Peyer's patch (tissue), 4 donors: Measurements from ENCODE around the gene PYM1. TPM values are rescaled to one million over a fixed set of nuclear protein-coding genes. Genes with fewer than 3 reads are reported as not detected.

Experiments used
- DNase-seq, 3 donors: peaks; one replicate each; pipeline ENCODE4 v3.0.0-alpha.2; 2017 to 2019
- H3K27ac ChIP-seq, 4 donors: fragments of 200-600 bp; sonication (generic); one replicate each; pipeline ENCODE4 v1.5.1; 2016 to 2019
- H3K27me3 ChIP-seq, 2 donors: fragments of 200-600 bp; sonication (generic); one replicate each; pipeline ENCODE4 v1.5.1; 2019
- H3K36me3 ChIP-seq, 3 donors: fragments of 200-600 bp; sonication (generic); one replicate each; pipeline ENCODE4 v1.5.1; 2016 to 2019
- H3K4me1 ChIP-seq, 4 donors: fragments of 200-600 bp; sonication (generic); one replicate each; pipeline ENCODE4 v1.5.1; 2016 to 2019
- H3K4me3 ChIP-seq, 4 donors: fragments of 200-600 bp; sonication (generic); 1 replicate in 3 of 4; 2 replicates in 1 of 4; pipeline ENCODE4 v1.5.1; 2016 to 2019; ENCODE audit warnings: mild to moderate bottlenecking in 1 of 4
- H3K9me3 ChIP-seq, 4 donors: fragments of 200-600 bp; sonication (generic); one replicate each; pipeline ENCODE4 v1.5.1; 2016 to 2019; ENCODE audit warnings: mild to moderate bottlenecking in 1 of 4
- POLR2A ChIP-seq, 2 donors: fragments of 450-650 bp; IDR thresholded peaks; one replicate each; pipeline ENCODE4 v1.5.1; 2017; ENCODE audit warnings: antibody characterized with exemption in 2 of 2, mild to moderate bottlenecking in 2 of 2, moderate library complexity in 2 of 2
- total RNA-seq, 4 donors: library from RNA; depleted of rRNA; stranded (reverse); fragments of >200 nt; gene quantifications; one replicate each; pipeline ENCODE4 v1.1.0, GENCODE V29; 2016
- TF ChIP-seq, protein P1 (sequence below), 6 experiments: fragments of 450-650 bp in 4 of 6; fragments of 200-600 bp in 2 of 6; sonication (generic) in 1 of 6; IDR thresholded peaks; one replicate each; pipeline ENCODE4 v1.5.1; 2017 to 2019; ENCODE audit warnings: antibody characterized with exemption in 6 of 6, mild to moderate bottlenecking in 3 of 6, moderate library complexity in 1 of 6

Gene PYM1
- total RNA-seq, 4 donors from 2014 or later = 49.1 to 63.7 (median 52.4) TPM

DNA sequence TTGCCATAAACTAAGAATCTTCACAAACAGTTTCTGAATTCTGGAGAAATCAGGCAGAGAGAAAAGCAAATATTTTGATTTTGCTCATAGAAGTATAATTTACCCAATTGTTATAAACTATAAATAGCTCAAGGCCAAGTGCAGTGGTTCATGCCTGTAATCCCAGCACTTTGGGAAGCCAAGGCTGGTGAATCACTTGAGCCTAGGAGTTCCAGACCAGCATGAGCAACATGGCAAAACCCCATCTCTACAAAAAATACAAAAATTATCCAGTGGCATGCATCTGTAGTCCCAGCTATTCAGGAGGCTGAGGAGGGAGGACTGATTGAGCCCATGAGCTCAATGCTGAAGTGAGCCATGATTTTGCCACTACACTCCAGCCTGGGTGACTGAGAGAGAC is 65.4 kb downstream of the PYM1 start:
- Histone ChIP-seq H3K27ac (no peak overlapping the region), H3K27me3 (no peaks in the 10 kb centered on the region), H3K9me3 (peaks cover 0 to 5% (median 2%) of the 10 kb centered on the region in 4 donors), H3K4me1 (no peaks in the 10 kb centered on the region), H3K4me3 (no peak overlapping the region), H3K36me3 (no peaks in the 10 kb centered on the region)
- no peak for DNase-seq
- TF ChIP-seq, protein P1, sequence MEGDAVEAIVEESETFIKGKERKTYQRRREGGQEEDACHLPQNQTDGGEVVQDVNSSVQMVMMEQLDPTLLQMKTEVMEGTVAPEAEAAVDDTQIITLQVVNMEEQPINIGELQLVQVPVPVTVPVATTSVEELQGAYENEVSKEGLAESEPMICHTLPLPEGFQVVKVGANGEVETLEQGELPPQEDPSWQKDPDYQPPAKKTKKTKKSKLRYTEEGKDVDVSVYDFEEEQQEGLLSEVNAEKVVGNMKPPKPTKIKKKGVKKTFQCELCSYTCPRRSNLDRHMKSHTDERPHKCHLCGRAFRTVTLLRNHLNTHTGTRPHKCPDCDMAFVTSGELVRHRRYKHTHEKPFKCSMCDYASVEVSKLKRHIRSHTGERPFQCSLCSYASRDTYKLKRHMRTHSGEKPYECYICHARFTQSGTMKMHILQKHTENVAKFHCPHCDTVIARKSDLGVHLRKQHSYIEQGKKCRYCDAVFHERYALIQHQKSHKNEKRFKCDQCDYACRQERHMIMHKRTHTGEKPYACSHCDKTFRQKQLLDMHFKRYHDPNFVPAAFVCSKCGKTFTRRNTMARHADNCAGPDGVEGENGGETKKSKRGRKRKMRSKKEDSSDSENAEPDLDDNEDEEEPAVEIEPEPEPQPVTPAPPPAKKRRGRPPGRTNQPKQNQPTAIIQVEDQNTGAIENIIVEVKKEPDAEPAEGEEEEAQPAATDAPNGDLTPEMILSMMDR (IDR thresholded peaks at IDR 0.05) = no peak
- TF ChIP-seq POLR2A (IDR thresholded peaks at IDR 0.05) = no peak

DNA sequence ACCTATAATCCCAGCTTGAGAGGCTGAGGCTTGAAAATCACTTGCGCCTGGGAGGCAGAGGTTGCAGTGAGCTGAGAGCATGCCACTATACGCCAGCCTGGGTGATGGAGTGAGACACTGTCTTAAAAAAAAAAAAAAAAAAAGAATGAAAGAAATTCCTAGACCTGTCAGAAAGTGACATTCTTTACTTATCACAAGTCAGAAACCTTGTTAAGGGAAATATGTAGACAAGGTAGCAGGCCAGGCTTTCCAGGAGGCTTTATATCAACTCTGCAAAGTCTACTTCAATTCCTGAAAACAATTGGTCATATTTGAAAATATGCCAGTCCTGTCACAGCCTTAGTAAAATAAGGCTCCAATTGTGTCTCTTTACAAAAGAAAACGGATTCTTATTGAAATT is 65.8 kb downstream of the PYM1 start:
- no peaks in the 10 kb centered on the region for H3K36me3 ChIP-seq
- no peak overlapping the region for H3K4me3 ChIP-seq

DNA sequence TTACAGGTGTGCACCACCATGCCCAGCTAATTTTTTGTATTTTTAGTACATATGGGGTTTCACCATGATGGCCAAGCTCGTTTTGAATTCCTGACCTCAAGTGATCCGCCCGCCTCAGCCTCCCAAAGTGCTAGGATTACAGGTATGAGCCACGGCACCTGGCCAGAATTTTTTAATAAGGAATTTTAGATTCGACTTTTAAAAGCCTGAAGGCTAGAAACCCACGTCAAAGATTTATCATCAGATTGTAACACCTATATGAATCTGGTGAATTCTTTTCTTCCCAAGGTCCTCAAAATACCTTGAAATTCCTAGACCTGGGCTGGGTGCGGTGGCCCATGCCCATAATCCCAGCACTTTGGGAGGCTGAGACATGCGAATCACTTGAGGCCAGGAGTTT is 66.3 kb downstream of the PYM1 start:
- Histone ChIP-seq H3K27me3 (no peaks in the 10 kb centered on the region), H3K9me3 (peaks cover 0 to 5% (median 2%) of the 10 kb centered on the region in 4 donors), H3K27ac (no peak overlapping the region), H3K4me3 (no peak overlapping the region), H3K4me1 (no peaks in the 10 kb centered on the region), H3K36me3 (no peaks in the 10 kb centered on the region)
- TF ChIP-seq, protein P1 (IDR thresholded peaks at IDR 0.05) = no peak
- TF ChIP-seq POLR2A (IDR thresholded peaks at IDR 0.05) = no peak
- DNase-seq = no peak

More for the DNA sequence above, 65.8 kb downstream of the PYM1 start:
- H3K4me1 ChIP-seq = no peaks in the 10 kb centered on the region
- peaks cover 0 to 5% (median 2%) of the 10 kb centered on the region in 4 donors for H3K9me3 ChIP-seq
- DNase-seq = no peak
- no peaks in the 10 kb centered on the region for H3K27me3 ChIP-seq
- H3K27ac ChIP-seq = no peak overlapping the region
- no peak for TF ChIP-seq POLR2A (IDR thresholded peaks at IDR 0.05)
- TF ChIP-seq, protein P1 (IDR thresholded peaks at IDR 0.05) = no peak

DNA sequence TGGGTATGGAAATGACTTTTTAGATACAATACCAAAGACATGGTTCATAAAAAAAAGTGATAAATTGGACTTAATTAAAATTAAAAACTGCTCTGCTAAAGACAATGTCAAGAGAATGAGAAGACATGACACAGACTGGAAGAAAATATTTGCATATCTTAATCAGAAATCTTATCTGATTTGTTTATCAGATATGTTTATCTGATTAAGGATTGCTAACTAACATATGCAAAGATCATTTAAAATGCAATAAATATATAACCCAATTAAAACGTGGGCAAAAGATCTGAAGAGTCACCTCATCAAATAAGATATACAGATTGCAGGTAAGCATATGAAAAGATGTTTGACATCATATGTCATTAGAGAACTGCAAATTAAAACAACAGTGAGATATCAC is 75.0 kb downstream of the PYM1 start:
- no peak for DNase-seq
- Histone ChIP-seq H3K9me3 (no peaks in the 10 kb centered on the region), H3K4me1 (no peaks in the 10 kb centered on the region), H3K4me3 (no peak overlapping the region), H3K27ac (no peak overlapping the region), H3K27me3 (no peaks in the 10 kb centered on the region), H3K36me3 (no peaks in the 10 kb centered on the region)
- no peak for TF ChIP-seq POLR2A (IDR thresholded peaks at IDR 0.05)
- TF ChIP-seq, protein P1 (IDR thresholded peaks at IDR 0.05) = no peak

Other genes with a start within 250 kb of the PYM1 start
- 10 to 100 TPM; 13.1 to 29.0 (median 27.0) TPM for gene ITGA7, start 220.0 kb downstream of the PYM1 start, total RNA-seq
- 100 to 1,000 TPM in 3 of 4 donors, 10 to 100 TPM in 1; 72.6 to 332 (median 248) TPM for gene BLOC1S1, start 211.8 kb downstream of the PYM1 start, total RNA-seq
- 100 to 1,000 TPM in 1 of 4 donors, 10 to 100 TPM in 3; 47.0 to 113 (median 90.9) TPM for gene RDH5, start 207.5 kb downstream of the PYM1 start, total RNA-seq
- gene CD63, start 198.9 kb downstream of the PYM1 start, total RNA-seq = 100 to 1,000 TPM; 139 to 433 (median 351) TPM
- 10 to 100 TPM in 1 of 4 donors, 1 to 10 TPM in 1, under 1 TPM in 2; 0.35 to 14.9 (median 1.1) TPM for gene GDF11, start 184.8 kb downstream of the PYM1 start, total RNA-seq
- 10 to 100 TPM; 21.9 to 60.2 (median 44.9) TPM for gene SARNP, start 110.2 kb downstream of the PYM1 start, total RNA-seq
- gene ORMDL2, start 109.9 kb downstream of the PYM1 start, total RNA-seq = 10 to 100 TPM in 3 of 4 donors, 1 to 10 TPM in 1; 5.0 to 31.2 (median 24.2) TPM
- gene DNAJC14, start 98.3 kb downstream of the PYM1 start, total RNA-seq = 10 to 100 TPM; 35.4 to 43.4 (median 43.0) TPM
- 10 to 100 TPM in 1 of 4 donors, 1 to 10 TPM in 3; 3.3 to 44.6 (median 5.2) TPM for gene MMP19, start 85.0 kb downstream of the PYM1 start, total RNA-seq
- 100 to 1,000 TPM; 181 to 447 (median 331) TPM for gene DGKA, start 3.3 kb upstream of the PYM1 start, total RNA-seq
- 1 to 10 TPM; 2.5 to 10.0 (median 3.0) TPM for gene PMEL, start 38.1 kb upstream of the PYM1 start, total RNA-seq
- 10 to 100 TPM in 3 of 4 donors, 1 to 10 TPM in 1; 7.7 to 55.3 (median 13.4) TPM for gene CDK2, start 38.9 kb upstream of the PYM1 start, total RNA-seq
- gene RAB5B, start 46.2 kb upstream of the PYM1 start, total RNA-seq = 10 to 100 TPM; 70.7 to 96.6 (median 84.2) TPM
- 10 to 100 TPM; 16.5 to 38.9 (median 27.0) TPM for gene SUOX, start 69.4 kb upstream of the PYM1 start, total RNA-seq
- gene IKZF4, start 93.1 kb upstream of the PYM1 start, total RNA-seq = 1 to 10 TPM; 2.8 to 7.4 (median 3.6) TPM
- gene RPS26, start 114.0 kb upstream of the PYM1 start, total RNA-seq = 1,000 to 10,000 TPM in 1 of 4 donors, 100 to 1,000 TPM in 3; 564 to 1,937 (median 779) TPM
- gene ERBB3, start 152.3 kb upstream of the PYM1 start, total RNA-seq = 100 to 1,000 TPM in 3 of 4 donors, 10 to 100 TPM in 1; 61.9 to 532 (median 451) TPM
- gene PA2G4, start 176.7 kb upstream of the PYM1 start, total RNA-seq = 100 to 1,000 TPM in 1 of 4 donors, 10 to 100 TPM in 3; 34.3 to 221 (median 48.7) TPM
- 1,000 to 10,000 TPM; 1,852 to 2,996 (median 2,194) TPM for gene RPL41, start 188.7 kb upstream of the PYM1 start, total RNA-seq
- gene ZC3H10, start 190.4 kb upstream of the PYM1 start, total RNA-seq = 1 to 10 TPM; 2.0 to 5.5 (median 3.8) TPM
- 10 to 100 TPM; 36.3 to 62.7 (median 53.2) TPM for gene ESYT1, start 200.4 kb upstream of the PYM1 start, total RNA-seq
- gene MYL6B, start 224.7 kb upstream of the PYM1 start, total RNA-seq = 10 to 100 TPM; 16.0 to 46.2 (median 21.3) TPM
- 1,000 to 10,000 TPM; 1,247 to 1,872 (median 1,541) TPM for gene MYL6, start 230.5 kb upstream of the PYM1 start, total RNA-seq